ENCODE measurements around the gene ANTKMT.
"Not testable (repeated sequence)": the region's sequence is repeated elsewhere in the genome, so short reads cannot be mapped to it uniquely, and the experiment has no call there.

- TF ChIP-seq, protein P1, sequence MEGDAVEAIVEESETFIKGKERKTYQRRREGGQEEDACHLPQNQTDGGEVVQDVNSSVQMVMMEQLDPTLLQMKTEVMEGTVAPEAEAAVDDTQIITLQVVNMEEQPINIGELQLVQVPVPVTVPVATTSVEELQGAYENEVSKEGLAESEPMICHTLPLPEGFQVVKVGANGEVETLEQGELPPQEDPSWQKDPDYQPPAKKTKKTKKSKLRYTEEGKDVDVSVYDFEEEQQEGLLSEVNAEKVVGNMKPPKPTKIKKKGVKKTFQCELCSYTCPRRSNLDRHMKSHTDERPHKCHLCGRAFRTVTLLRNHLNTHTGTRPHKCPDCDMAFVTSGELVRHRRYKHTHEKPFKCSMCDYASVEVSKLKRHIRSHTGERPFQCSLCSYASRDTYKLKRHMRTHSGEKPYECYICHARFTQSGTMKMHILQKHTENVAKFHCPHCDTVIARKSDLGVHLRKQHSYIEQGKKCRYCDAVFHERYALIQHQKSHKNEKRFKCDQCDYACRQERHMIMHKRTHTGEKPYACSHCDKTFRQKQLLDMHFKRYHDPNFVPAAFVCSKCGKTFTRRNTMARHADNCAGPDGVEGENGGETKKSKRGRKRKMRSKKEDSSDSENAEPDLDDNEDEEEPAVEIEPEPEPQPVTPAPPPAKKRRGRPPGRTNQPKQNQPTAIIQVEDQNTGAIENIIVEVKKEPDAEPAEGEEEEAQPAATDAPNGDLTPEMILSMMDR (conservative IDR thresholded peaks at IDR 0.05; ENCODE audit: low read depth, low read length): not testable (repeated sequence)
- TF ChIP-seq NFE2L2 (IDR thresholded peaks at IDR 0.05; ENCODE audit: low read depth, low read length); POLR2A (IDR thresholded peaks at IDR 0.05; ENCODE audit: low read depth, low read length); RAD21 (IDR thresholded peaks at IDR 0.05; ENCODE audit: low read length); RFX5 (IDR thresholded peaks at IDR 0.05; ENCODE audit: low read depth, low read length); MAFK (IDR thresholded peaks at IDR 0.05; ENCODE audit: low read depth, low read length): not testable (repeated sequence)
These were observed 21.9 kb downstream of the ANTKMT start for GRCh38 chr16:742894-743293.

Measured in IMR-90 (cell line).